NCI-H146 (cell line): ENCODE measurements around the gene ATG9A.
A peak's percentile ranks its signal among the peaks of the same experiment; 100 is the strongest.

Experiments
- DNase-seq: peaks from one replicate; lab custom pipeline; 2025; lab: John Stamatoyannopoulos, UW

Gene ATG9A

GRCh38 chr2:219223831-219224610 lies 5.4 kb downstream of the ATG9A start:
- no peak for DNase-seq

GRCh38 chr2:219221957-219222518 lies 7.4 kb downstream of the ATG9A start:
- no peak for DNase-seq

GRCh38 chr2:219220652-219221402 lies 8.6 kb downstream of the ATG9A start:
- no peak for DNase-seq

GRCh38 chr2:219219784-219220532 lies 9.5 kb downstream of the ATG9A start:
- no peak for DNase-seq

- peak; percentile 90 for DNase-seq
Observed at GRCh38 chr2:219218732-219219701, 10.4 kb downstream of the ATG9A start, which contains the start of gene ABCB6. TSS of gene ABCB6 (minus strand) at chr2:219218958. CDS start at chr2:219218673, 285 bp downstream.

GRCh38 chr2:219218217-219218731 lies 11.2 kb downstream of the ATG9A start:
- peak; percentile 73 for DNase-seq

- DNase-seq, result no peak
Observed at GRCh38 chr2:219216535-219216915, 12.9 kb downstream of the ATG9A start.

GRCh38 chr2:219215871-219216534 lies 13.4 kb downstream of the ATG9A start:
- DNase-seq, result no peak

- no peak for DNase-seq
Observed at GRCh38 chr2:219214786-219215185, 14.7 kb downstream of the ATG9A start.

- DNase-seq, result no peak
Observed at GRCh38 chr2:219214141-219214540, 15.3 kb downstream of the ATG9A start.

- DNase-seq, result no peak
Observed at GRCh38 chr2:219213486-219214071, 15.9 kb downstream of the ATG9A start.

- DNase-seq, result no peak
Observed at GRCh38 chr2:219213026-219213415, 16.4 kb downstream of the ATG9A start.

GRCh38 chr2:219210886-219211362 lies 18.5 kb downstream of the ATG9A start:
- DNase-seq, result no peak

- no peak for DNase-seq
Observed at GRCh38 chr2:219210196-219210885, 19.1 kb downstream of the ATG9A start.

- no peak for DNase-seq
Observed at GRCh38 chr2:219209236-219210195, 19.9 kb downstream of the ATG9A start.

- DNase-seq, result no peak
Observed at GRCh38 chr2:219207884-219208740, 21.3 kb downstream of the ATG9A start.
